GM21390 (cell line): ENCODE results near the gene PRDM16.

Experiments
- ATAC-seq: cut with Tn5 transposase; IDR thresholded peaks from one replicate; pipeline ENCODE4 v1.9.1; 2021; ENCODE audit not compliant: unreplicated experiment

The PRDM16 gene

DNA sequence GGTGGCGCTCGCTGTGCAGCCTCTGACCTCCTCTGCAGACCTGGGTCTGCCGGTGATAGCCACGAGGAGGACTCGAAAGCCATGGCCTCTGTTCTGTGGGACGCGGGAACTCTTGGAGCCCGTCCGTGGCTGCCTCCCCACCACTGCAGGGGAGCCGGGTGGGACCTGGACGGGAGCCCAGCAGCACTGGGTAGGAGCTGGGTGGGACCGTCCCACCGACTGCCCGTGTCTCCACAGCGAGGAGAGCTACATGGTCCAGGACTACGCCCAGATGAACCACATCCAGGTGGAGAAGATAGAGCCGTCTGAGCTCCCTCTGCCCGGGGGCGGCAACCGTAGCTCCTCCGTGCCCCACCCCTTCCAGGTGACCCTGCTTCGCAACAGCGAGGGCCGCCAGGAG is 409.2 kb downstream of the PRDM16 start:
- no peak for ATAC-seq

DNA sequence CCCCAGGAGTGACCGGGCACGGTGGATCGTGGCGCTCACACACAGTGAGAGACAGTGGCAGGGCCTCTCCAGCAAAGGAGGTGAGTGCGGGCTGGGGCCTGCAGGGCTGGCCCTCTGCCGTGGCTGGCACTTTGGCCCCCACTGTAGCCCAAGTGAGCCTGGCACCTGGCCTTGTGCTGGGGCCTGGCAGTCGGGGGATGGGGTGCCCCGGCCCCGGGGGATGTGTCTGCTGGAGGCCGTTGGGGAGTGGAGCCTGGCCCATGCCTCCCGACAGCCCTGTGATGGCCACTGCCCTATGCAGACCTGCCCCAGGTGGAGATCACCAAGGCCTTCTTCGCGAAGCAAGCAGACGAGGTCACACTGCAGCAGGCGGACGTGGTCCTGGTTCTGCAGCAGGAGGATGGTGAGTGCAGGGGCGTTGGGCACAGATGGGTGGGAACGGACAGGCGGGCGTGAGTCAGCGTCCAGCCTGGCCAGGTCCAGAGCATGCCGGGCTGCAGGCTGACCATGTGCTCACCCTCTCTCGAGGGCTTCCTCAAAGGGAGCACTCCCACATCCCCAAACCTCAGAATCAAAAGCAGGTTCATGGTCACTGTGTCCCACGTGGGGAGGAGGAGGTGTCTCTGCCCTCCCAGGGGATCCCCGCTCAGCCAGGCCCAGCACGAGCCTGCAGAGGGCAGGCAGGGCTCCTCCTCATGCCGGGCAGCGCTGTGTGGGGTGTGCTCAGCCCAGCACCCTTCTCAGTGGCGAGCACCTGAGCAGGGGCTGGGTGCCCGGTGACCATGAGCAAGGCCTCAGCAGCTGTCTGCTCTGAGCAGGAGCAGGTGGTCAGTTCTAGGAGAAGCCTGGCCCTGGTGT is 410.7 kb downstream of the PRDM16 start:
- ATAC-seq: no peak

DNA sequence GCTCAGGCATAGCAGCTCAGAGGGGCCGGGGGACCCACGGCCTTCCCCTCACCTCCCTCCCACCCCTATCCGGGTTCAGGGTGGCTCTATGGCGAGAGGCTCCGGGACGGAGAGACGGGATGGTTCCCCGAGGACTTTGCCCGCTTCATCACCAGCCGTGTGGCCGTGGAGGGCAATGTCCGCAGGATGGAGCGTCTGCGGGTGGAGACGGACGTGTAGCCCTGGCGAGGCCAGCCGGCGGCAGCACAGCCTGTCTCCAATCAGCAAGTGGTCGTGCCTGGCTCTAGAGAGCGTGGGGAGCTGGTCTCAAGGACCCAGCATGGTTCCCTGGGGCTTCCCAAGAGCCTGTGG is 411.3 kb downstream of the PRDM16 start:
- no peak for ATAC-seq

DNA sequence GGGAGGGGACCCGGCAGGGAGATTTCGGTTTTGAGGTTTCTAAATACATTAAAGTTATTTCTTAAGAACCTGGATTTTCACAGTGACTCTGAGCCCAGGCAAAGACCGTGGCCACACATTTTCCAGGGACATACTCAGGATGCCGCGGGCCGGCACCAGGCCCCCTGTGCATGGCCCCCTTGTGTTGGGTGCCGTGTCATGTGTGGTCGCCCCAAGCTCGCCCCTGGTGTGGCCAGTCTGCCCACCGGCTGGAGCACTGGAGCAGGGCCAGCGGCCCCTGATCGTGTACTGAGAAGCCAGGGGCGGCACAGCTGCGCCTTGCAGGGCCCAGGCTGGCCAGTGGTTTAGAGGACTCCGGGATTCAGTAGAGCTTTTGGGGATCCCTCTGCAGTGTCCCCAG is 412.0 kb downstream of the PRDM16 start:
- ATAC-seq: no peak

DNA sequence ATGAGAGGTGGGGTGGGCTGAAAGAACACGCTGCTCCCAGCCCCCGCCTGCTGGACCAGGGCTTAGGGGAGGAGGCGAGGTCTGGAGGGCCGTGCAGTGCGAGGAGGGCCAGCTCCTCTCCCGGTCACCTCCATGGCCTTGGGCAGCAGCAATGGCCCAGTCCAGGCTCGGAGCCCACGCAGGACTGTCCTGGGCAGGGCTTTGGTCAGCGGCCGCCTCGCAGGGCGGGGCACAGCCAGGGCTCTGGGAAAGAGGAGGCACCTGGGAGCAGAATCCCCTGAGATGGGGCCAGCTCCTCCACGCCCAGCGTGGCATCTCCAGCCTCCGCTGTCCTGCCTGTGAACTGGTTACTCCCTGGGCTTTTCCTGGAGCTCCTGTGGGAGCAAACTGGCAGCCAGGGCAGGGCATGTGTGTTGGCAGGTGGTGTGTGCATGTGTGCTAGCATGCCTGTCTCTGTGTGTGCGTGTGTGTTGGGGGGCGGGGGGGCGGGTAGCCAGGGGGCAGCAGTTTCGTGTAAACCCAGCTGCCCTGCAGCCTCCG is 412.9 kb downstream of the PRDM16 start:
- no peak for ATAC-seq

DNA sequence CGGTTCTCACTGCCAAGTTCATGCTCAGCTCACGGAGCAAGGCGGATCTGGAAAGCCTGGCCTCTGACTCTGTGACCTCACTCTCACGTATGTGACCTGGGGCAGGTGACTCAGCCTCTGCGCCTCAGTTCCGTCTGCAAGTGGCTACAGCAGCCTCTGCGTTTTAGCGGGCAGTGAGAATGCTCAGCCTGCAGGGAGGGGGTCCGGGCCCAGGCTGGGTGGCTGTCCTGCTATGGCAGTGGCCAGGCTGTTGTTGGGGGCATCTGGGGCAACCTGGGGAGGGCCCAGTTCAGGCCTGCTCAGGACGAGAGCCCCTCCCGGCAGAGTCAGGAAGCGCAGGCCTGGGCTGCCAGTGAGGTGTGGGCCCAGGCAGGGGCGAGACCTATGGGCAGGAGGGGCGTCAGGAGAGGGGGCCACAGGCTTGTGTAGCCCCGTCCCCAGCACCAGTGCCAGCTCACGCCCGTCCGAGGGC is 413.4 kb downstream of the PRDM16 start:
- no peak for ATAC-seq

DNA sequence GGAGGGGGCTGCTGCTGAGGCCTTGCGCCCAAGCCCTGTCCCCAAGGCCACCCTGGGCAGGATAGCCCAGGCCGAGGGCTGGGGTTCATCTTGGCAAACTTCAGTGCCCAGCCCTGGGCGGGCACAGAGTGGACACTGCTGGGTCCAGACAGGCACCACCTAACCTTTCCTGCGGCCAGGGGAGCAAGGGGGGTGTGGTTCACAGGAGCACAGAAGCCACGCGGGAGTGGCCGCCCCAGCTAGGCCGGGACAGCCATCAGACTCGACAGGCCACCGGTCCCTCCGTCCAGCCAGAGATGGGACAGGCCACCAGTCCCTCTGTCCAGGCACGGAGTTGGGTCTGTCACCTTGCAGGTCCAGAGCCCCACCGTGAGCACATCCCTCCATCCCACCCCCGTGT is 414.4 kb downstream of the PRDM16 start:
- ATAC-seq: no peak

DNA sequence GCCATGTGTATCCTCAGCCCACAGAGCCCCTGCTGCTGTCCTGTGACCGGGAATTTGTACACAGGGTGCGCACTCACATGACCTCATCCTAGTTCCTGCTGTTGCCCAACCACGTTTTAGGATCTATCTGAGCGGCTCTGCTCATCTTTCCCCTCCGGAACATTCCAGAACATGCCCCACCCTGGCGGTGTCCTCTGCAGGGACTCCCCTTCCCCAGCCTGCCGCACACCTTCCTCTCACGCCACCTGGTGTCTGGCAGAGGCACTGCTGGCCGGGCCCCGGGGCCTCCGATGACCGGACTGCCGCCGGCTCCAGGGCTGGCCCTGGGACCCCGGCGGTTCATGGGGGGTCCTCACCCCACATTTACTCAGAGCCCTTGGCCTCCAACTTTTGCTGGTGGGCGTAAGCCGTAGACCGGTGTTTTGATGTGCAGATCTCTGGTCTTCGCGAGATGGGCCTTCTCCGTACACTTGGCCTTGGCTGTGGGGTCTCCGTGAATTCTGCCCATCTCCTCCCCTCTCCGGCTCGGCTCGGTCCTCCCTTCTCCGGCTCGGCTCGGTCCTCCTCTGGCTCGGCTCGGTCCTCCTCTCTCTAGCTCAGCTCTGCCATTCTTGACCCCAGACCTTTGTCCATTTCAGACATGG is 414.9 kb downstream of the PRDM16 start:
- no peak for ATAC-seq

DNA sequence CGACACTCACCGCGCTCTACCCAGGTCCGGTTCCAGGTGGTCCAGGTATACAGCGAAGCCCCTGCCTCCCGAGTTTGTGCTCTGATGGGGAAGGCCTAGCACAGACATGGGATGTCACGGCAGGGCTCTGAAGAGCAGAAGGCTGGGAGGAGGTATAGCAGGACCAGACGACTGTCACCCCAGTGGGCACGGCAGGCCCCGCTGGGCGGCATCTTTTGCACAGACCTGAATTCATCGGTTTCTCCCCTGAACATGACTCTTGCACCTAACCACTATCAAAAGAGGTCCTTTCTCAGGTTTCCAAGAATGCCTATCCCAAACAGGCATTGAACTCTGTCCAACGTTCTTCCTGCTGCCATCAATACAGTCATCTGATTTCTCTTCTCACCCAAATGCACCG is 416.0 kb downstream of the PRDM16 start:
- no peak for ATAC-seq
